Spinal cord (tissue), 10 donors: ENCODE results near the gene HIPK2. TPM values are rescaled to one million over a fixed set of nuclear protein-coding genes. Genes with fewer than 3 reads are reported as not detected.

ENCODE experiments used
- DNase-seq, 6 donors: peaks; one replicate each; pipeline versions ENCODE4 v3.0.0 to v3.0.0-alpha.2; 2013 to 2015; ENCODE audit warnings: low spot score in 6 of 6, low read depth in 4 of 6
- H3K27ac ChIP-seq: one replicate; pipeline ENCODE4 v1.5.1; 2013; ENCODE audit warnings: low read depth, low read length, control low read depth
- H3K27me3 ChIP-seq: one replicate; pipeline ENCODE4 v1.6.1; 2013; ENCODE audit warnings: low read length; ENCODE audit not compliant: control insufficient read depth, insufficient read depth
- H3K36me3 ChIP-seq: one replicate; pipeline ENCODE4 v1.6.1; 2013; ENCODE audit warnings: low read length; ENCODE audit not compliant: control insufficient read depth, insufficient read depth
- H3K4me1 ChIP-seq: one replicate; pipeline ENCODE4 v1.6.1; 2013; ENCODE audit warnings: low read length; ENCODE audit not compliant: control insufficient read depth, insufficient read depth
- H3K4me3 ChIP-seq: one replicate; pipeline ENCODE4 v1.5.1; 2013; ENCODE audit warnings: low read depth, low read length, control low read depth
- H3K9me3 ChIP-seq: one replicate; pipeline ENCODE4 v1.6.1; 2013; ENCODE audit warnings: low read length; ENCODE audit not compliant: control insufficient read depth, insufficient read depth
- WGBS: methylation state at CpG from one replicate; pipeline ENCODE4 v1.1.5; 2013; ENCODE audit warnings: missing lambda C conversion rate; ENCODE audit not compliant: insufficient coverage; 5-methylcytosine and 5-hydroxymethylcytosine counted together
- polyA plus RNA-seq, 2 donors: library from polyadenylated mRNA; unstranded; fragments of 120-200 nt; gene quantifications; one replicate each; pipeline ENCODE4 v1.2.1, GENCODE V29; 2013; ENCODE audit not compliant: insufficient read length in 2 of 2
- total RNA-seq, 2 donors: library from RNA; depleted of rRNA in 1 of 2; stranded (reverse); fragments of 120-200 nt in 1 of 2; fragments of >200 nt in 1 of 2; gene quantifications; one replicate each; pipeline versions ENCODE4 v1.2.3 to v1.2.4, GENCODE V29; 2013 to 2014
- donor health status: healthy.

HIPK2 gene
- total and polyA plus RNA-seq, 4 donors, result 52.6 to 142 (median 68.6) TPM

DNA sequence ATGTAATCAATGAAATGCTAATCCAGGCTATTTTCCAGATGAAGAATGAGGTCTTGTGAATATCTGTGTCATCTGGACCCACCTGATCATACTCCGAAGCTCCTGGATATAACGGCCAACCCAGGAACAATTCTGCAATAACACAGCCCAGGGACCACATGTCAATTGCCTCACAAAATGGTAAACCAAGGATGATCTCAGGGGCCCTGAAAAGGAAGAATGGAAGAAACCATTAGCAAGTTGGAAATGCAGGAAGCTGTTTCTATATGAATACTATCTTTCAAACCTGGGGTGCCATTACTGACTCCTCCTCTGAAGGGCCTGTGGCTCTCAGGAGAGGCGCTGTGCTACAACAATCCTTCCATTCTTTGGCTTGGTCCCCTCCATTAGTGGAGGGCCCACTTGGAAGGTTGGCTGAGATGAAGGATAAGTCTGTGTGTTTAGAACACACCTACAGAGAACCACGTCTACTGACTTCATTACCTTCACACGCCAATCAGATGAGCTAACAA, 146.2 kb downstream of the HIPK2 start:
- Histone ChIP-seq H3K4me1 (peaks cover 13% of the 10 kb centered on the region), H3K9me3 (no peaks in the 10 kb centered on the region), H3K4me3 (no peak overlapping the region), H3K27ac (no peak overlapping the region), H3K27me3 (no peaks in the 10 kb centered on the region), H3K36me3 (peaks cover 28% of the 10 kb centered on the region)
- DNase-seq, result no peak
- no CpG with 5 or more reads among the region's 5 CpGs for WGBS

DNA sequence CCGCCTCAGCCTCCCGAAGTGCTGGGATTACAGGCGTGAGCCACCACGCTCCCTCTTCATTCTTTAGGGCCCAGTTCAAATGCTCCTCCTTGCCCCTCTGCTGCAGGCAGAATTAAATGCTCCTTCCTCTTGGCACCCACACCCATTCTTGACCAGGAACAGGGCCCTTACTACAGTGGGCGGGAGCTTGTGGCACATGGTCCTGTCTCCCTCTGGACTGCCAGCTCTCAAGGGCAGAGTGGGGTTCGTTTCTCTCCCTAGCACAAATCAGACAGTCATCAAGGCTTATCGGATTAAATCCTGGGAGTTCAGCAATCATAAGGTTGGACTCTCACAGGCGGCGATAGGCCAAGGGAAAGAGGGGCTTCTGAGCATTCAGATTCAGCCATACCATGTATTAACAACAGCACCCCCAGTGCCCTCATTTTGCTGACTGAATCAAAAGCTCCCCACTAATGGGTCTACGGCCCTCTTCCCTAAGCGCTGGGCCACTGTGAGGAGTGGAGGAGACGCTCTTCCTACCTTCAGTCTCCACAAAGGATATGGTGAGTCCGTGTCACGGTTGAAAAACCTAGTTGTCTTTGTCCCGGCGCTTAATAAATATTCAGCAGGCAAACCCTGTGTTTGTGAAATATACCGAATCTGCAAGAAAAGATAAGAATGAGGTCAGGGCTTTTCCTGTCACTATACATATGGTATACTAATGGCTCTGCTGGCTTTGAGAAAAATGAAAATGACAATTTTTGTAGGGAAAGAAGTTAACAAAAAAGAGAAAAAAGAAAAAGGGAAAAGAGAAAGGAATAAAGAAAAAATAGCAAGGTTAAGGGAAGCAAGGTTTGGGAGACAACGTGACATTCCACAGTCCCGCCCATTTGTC, 146.9 kb downstream of the HIPK2 start:
- no peak for DNase-seq
- 98% methylated on average over 9 of the region's 19 CpGs for WGBS
- no peak overlapping the region for H3K27ac ChIP-seq
- no peaks in the 10 kb centered on the region for H3K9me3 ChIP-seq
- H3K4me3 ChIP-seq, result no peak overlapping the region
- peaks cover 35% of the 10 kb centered on the region for H3K36me3 ChIP-seq
- no peaks in the 10 kb centered on the region for H3K27me3 ChIP-seq
- peaks cover 11% of the 10 kb centered on the region for H3K4me1 ChIP-seq

DNA sequence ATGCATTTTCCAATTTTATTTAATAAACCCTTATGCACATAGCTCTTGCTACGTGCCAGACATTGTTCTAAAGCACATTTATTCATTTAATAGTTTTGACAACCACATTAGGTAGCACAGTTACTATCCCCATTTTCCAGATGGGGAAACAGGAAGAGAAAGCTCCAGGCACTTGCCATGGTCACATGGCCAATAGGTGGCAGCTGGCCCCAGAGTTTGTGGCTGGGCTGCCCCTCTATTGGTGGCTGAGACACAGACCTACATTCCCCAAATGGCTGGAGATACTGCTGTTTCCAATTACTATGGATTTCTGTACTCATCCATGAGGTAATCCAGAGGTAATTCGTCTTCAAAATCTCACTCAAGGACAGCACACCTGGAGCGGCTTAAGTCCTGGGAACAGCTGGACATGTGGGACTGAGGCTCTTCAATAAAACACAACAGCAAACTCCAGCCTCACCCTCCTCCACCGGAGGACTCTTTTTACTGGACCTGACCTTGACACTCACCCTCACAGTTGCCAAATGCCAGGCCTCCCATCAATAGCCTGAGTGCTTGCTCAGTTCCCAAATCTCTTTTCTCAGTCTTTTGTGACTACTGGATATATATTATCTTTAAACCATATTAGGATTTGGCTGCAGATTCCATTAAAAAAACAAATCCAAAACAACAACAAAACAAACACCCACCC, 148.3 kb downstream of the HIPK2 start:
- DNase-seq, result no peak
- Histone ChIP-seq H3K4me1 (no peaks in the 10 kb centered on the region), H3K27me3 (no peaks in the 10 kb centered on the region), H3K27ac (no peak overlapping the region), H3K9me3 (no peaks in the 10 kb centered on the region), H3K36me3 (peaks cover 49% of the 10 kb centered on the region), H3K4me3 (no peak overlapping the region)
- 100% methylated on average over 3 of the region's 4 CpGs for WGBS

DNA sequence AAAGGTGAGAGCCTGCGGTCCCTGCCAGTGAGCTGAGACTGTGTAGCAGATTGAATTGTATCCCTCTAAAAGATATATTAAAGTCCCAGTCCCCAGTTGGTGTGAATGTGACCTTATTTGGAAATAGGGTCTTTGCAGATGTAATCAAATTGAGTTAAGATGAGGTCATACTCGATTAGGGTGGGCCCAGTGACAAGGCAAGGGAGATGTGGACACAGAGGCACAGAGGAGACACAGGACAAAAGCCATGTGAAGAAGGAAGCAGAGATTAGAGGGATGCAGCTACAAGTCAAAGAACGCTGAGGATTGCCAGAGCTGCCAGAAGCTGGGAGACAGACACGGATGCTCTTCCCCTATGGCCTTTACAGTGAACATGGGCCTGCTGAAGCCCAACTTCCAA, 150.0 kb downstream of the HIPK2 start:
- DNase-seq, result no peak
- WGBS, result 100% methylated on average over 4 of the region's 4 CpGs
- peaks cover 64% of the 10 kb centered on the region for H3K36me3 ChIP-seq
- H3K4me1 ChIP-seq, result no peaks in the 10 kb centered on the region
- no peaks in the 10 kb centered on the region for H3K27me3 ChIP-seq
- H3K4me3 ChIP-seq, result no peak overlapping the region
- H3K27ac ChIP-seq, result no peak overlapping the region
- H3K9me3 ChIP-seq, result no peaks in the 10 kb centered on the region

DNA sequence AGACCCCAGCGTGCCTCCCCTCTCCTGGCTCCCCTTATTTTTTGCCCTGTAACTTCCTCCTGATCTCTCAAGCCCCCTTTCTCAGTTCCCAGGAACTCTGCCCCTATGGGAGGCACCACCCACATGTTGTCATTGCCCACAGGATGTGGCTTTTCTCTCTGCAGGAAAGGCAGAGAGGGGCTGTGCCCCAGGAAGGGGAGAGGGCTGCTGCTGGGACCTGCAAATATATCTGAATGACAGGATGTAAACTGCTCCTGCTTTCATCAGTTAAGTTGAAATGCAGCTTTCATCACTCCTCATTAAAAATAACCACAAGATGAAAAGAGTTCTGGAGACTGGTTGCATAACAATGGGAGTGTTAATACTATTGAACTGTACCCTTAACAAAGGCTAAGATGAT, 151.0 kb downstream of the HIPK2 start:
- H3K27ac ChIP-seq, result no peak overlapping the region
- no peaks in the 10 kb centered on the region for H3K4me1 ChIP-seq
- H3K4me3 ChIP-seq, result no peak overlapping the region
- no peak for DNase-seq
- no peaks in the 10 kb centered on the region for H3K9me3 ChIP-seq
- 80% methylated on average over 1 of the region's 1 CpG for WGBS
- H3K36me3 ChIP-seq, result peaks cover 69% of the 10 kb centered on the region
- no peaks in the 10 kb centered on the region for H3K27me3 ChIP-seq

DNA sequence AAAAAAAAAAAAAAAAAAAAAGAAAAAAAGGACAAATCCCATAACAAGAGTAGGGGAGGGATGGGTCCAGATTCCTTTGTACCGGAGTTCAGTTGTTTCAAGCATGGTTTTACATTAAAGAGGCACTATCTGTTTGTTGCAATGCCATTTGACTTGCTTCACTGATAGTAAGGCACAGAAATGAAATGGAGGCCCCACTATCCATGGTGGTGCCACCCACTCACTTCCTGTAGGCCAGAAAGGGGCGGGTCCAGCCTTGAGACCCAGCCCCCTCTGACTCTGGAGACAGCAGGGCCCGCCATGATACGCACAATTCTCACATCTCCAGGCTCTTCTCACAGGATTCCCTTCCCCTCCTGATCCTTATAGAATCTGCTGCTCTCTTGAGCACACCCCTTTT, 154.3 kb downstream of the HIPK2 start:
- no peaks in the 10 kb centered on the region for H3K4me1 ChIP-seq
- no peak for DNase-seq
- no peak overlapping the region for H3K4me3 ChIP-seq
- no peaks in the 10 kb centered on the region for H3K27me3 ChIP-seq
- 96% methylated on average over 3 of the region's 4 CpGs for WGBS
- peaks cover 67% of the 10 kb centered on the region for H3K36me3 ChIP-seq
- H3K27ac ChIP-seq, result no peak overlapping the region
- H3K9me3 ChIP-seq, result no peaks in the 10 kb centered on the region

DNA sequence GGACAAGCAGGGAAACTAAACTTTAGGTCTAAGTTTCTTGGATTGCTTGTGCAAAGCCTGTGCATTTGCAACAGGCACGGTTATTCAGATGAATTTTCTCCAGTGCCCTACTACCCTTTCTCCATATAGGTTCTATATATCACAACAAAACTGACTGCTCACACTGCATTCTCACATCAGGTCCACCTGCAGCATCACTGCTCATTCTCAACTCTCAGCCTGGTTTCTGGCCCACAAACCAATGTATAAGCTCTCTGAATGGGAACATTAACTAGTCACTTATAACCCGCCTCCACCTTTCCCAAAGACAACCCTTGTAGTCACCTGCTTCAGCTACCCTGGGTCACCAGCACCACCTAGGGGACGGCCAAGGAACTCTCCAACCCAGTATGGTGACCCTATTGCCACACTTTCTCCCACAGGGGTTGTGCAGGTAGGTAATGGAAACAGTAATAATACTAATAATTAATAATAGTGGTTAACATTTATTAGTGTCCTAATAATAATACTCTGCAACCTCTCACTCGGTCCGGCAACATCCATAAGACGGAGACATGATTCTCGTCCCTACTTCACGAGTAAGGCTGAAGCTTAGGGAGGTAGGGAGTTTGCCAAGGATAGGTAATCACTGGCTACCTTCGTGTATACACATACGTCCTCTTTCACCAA, 157.0 kb downstream of the HIPK2 start:
- Histone ChIP-seq H3K36me3 (peaks cover 55% of the 10 kb centered on the region), H3K9me3 (no peaks in the 10 kb centered on the region), H3K27me3 (no peaks in the 10 kb centered on the region), H3K4me1 (no peaks in the 10 kb centered on the region), H3K4me3 (no peak overlapping the region), H3K27ac (no peak overlapping the region)
- DNase-seq, result no peak
- 79% methylated on average over 2 of the region's 10 CpGs for WGBS

DNA sequence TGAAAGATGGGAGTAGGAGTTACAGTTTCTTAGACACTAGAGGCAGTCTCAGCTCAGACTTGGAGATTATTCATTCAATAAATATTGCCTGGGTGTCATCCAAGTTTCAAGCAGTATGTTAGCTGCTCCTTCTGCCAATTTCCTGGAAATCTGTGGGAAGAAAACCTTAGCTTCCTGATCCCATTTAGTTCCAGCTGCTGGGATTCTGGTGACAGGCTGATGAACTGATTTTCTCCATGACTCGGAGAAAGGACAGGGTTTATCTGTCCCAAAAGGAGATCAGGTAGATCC, 158.5 kb downstream of the HIPK2 start:
- peaks cover under 1% of the 10 kb centered on the region for H3K4me1 ChIP-seq
- H3K4me3 ChIP-seq, result no peak overlapping the region
- 77% methylated on average over 1 of the region's 1 CpG for WGBS
- H3K27me3 ChIP-seq, result no peaks in the 10 kb centered on the region
- no peaks in the 10 kb centered on the region for H3K9me3 ChIP-seq
- peaks cover 49% of the 10 kb centered on the region for H3K36me3 ChIP-seq
- DNase-seq, result peak in 1 of 6 donors; percentile 79
- no peak overlapping the region for H3K27ac ChIP-seq

DNA sequence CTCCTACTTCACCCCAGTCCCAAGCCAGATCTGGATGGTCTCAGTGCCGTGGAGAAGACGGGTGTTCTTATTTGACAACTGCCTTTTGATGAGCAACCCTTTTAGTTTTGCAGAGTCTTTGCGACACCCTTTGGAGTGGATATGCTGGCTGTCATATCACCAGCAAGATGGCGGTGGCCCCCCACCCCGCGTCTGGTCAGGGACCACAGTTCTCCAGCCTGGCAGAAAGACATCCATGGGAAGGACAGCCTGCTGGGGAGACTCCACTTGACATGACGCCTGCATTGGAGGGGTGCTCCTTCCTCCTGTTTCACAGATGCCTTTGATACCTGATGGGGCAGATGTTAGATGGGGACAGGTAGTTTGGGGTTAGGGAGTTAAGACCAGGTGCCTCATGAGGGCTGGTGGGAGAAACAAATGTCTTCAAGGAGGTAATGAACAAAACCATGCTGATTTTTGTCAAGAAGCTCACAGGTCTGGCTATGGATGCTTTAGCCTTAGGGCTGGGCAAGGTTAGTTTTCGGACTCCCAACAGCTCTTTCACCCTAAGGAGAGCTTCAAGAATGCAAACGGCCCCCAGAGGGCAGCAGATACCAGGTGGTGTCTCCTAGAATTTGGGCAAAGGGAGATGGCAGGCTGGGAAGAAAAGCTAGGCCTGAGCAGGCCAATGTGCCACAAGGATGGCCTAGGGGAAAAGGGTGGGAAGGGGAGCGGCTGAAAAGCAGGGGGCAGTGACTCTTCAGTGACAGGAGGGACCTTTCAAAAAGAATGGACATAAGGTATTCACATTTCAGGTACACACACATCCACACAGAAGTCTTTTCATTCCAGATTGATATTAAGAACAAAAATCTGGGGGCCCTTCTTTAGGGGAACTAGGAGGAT, 159.1 kb downstream of the HIPK2 start:
- Histone ChIP-seq H3K4me1 (peaks cover 4% of the 10 kb centered on the region), H3K9me3 (no peaks in the 10 kb centered on the region), H3K27ac (no peak overlapping the region), H3K36me3 (peaks cover 49% of the 10 kb centered on the region), H3K27me3 (no peaks in the 10 kb centered on the region), H3K4me3 (no peak overlapping the region)
- WGBS, result 86% methylated on average over 9 of the region's 10 CpGs
- peak in 2 of 6 donors; percentile 75 for DNase-seq
